PC-9 (cell line): ENCODE results near the gene RNFT1. TPM values are rescaled to one million over a fixed set of nuclear protein-coding genes. Genes with fewer than 3 reads are reported as not detected.
"Not testable (repeated sequence)": the region's sequence is repeated elsewhere in the genome, so short reads cannot be mapped to it uniquely, and the experiment has no call there.

Experiments
- BruUV-seq: library from RNA; stranded (reverse); fragments of 400-500 nt; replicated peaks from 2 replicates; lab custom pipeline; 2021; lab: Mats Ljungman, UMichigan
- CTCF ChIA-PET: fragments of 300-600 bp; sonication (Branson Sonifier 250); formaldehyde crosslinking; loops from one replicate; lab custom pipeline; 2022; ENCODE audit warnings: antibody characterized with exemption; lab: Charles Lee
- POLR2A ChIA-PET: fragments of 300-600 bp; sonication (Branson Sonifier 250); formaldehyde crosslinking; loops from one replicate; lab custom pipeline; 2022; ENCODE audit warnings: antibody characterized with exemption; ENCODE audit not compliant: unreplicated experiment; lab: Charles Lee
- DNase-seq, 2 experiments: peaks; one replicate each; pipeline versions ENCODE4 v3.0.0 to v3.0.0-alpha.2; 2015 to 2022; ENCODE audit warnings: mixed read lengths in 1 of 2
- H2AFZ ChIP-seq: fragments of 200-600 bp; sonication (generic); 2 replicates; pipeline ENCODE4 v1.8.1; 2017; ENCODE audit warnings: antibody characterized with exemption
- H3F3A ChIP-seq: fragments of 200-600 bp; sonication (generic); 2 replicates; pipeline ENCODE4 v1.8.1; 2017; ENCODE audit warnings: antibody characterized with exemption, mild to moderate bottlenecking, low read depth; ENCODE audit not compliant: insufficient read depth
- H3K27ac ChIP-seq: fragments of 200-600 bp; sonication (generic); 2 replicates; pipeline ENCODE4 v1.6.1; 2016; ENCODE audit warnings: mixed run types
- H3K27me3 ChIP-seq: fragments of 200-600 bp; sonication (generic); 2 replicates; pipeline ENCODE4 v1.6.1; 2016; ENCODE audit warnings: low read depth, mixed run types; ENCODE audit not compliant: insufficient read depth
- H3K36me3 ChIP-seq: fragments of 200-600 bp; sonication (generic); 2 replicates; pipeline ENCODE4 v1.6.1; 2016; ENCODE audit warnings: low read depth, mixed run types
- H3K4me1 ChIP-seq: fragments of 200-600 bp; sonication (generic); replicated peaks from 2 replicates; pipeline ENCODE4 v1.6.1; 2016; ENCODE audit warnings: mixed run types; ENCODE audit not compliant: insufficient read depth
- H3K4me2 ChIP-seq: fragments of 200-600 bp; sonication (generic); 2 replicates; pipeline ENCODE4 v1.6.1; 2017; ENCODE audit warnings: mixed run types
- H3K4me3 ChIP-seq: fragments of 200-600 bp; sonication (generic); 2 replicates; pipeline ENCODE4 v1.6.1; 2016; ENCODE audit warnings: mixed run types
- H3K79me2 ChIP-seq: fragments of 200-600 bp; sonication (generic); 2 replicates; pipeline ENCODE4 v1.6.1; 2017; ENCODE audit warnings: low read depth, mixed run types
- H3K9me2 ChIP-seq: fragments of 200-600 bp; sonication (generic); 2 replicates; pipeline ENCODE4 v1.8.1; 2017; ENCODE audit warnings: mild to moderate bottlenecking; ENCODE audit not compliant: insufficient read depth
- H3K9me3 ChIP-seq: fragments of 200-600 bp; sonication (generic); 2 replicates; pipeline ENCODE4 v1.8.1; 2016; ENCODE audit warnings: low read depth; ENCODE audit not compliant: insufficient read depth
- H4K20me1 ChIP-seq: fragments of 200-600 bp; sonication (generic); 2 replicates; pipeline ENCODE4 v1.8.1; 2017; ENCODE audit not compliant: insufficient read depth
- EZH2 ChIP-seq: fragments of 200-600 bp; sonication (generic); IDR thresholded peaks from 2 replicates; pipeline ENCODE4 v1.8.0; 2017; ENCODE audit warnings: antibody characterized with exemption, low read depth
- intact Hi-C: fragments of 100-400 bp; cut with micrococcal nuclease; formaldehyde crosslinking; loops from one replicate; pipeline ENCODE4 v1.10.0; 2022; ENCODE audit not compliant: unreplicated experiment
- total RNA-seq: library from RNA; stranded (reverse); gene quantifications from 2 replicates; pipeline ENCODE4 v1.2.3, GENCODE V29; 2021

Gene RNFT1
- total RNA-seq, 1 experiment from 2014 or later, result 24.7 TPM

DNA sequence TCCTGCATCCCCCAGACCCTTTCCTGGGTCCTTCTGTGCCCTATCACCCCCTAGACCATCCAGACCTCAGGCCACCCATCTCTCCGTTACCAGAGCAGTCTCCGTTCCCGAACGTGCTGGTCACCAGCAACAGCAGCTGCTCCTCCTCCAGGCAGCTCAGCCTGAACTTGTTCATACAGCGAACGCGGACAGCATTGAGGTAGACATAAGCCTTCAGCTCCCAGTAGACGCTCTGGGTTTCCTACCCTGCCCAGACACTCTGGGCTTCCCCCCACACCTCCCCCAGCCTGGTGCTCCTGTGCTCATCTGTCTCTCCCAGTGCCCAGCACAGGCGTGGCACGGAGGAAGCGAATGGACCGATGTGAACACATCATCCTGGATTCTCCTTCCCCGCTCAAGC lies 41.6 kb upstream of the RNFT1 start:
- CTCF ChIA-PET, result no interaction called here
- no peaks in the 10 kb centered on the region for H3K27me3 ChIP-seq
- intact Hi-C loops, result no loop called here

DNA sequence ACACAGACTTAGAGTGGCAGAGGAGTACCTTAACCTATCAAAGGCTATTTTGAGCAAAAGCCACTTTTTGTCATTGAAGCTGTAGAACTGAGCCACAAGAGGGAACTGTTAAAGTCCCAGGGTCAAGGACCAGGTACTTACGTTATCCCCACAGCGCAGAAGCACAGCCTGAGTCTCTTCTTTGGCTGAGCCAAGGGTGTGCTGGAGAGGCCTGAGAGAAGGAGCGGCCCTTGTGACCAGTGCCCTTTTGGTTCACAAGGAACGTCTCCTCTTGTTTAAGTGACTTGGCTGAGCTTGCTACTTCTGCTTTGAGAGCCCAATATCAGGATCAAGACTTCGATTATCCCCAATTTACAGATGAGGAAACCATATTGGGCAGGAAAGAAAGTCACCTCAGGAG lies 40.0 kb upstream of the RNFT1 start:
- H3K4me3 ChIP-seq, CTCF ChIA-PET, BruUV-seq: not testable (repeated sequence)

More for the DNA sequence above, 41.6 kb upstream of the RNFT1 start:
- no peak overlapping the region for H3K4me2 ChIP-seq
- no peaks in the 10 kb centered on the region for H3K36me3 ChIP-seq
- TF ChIP-seq EZH2, result no peak
- no peaks in the 10 kb centered on the region for H3K9me3 ChIP-seq
- H2AFZ ChIP-seq, result no peak overlapping the region
- no peak overlapping the region for H3K4me3 ChIP-seq
- H4K20me1 ChIP-seq, result no peaks in the 10 kb centered on the region
- no peaks in the 10 kb centered on the region for H3K79me2 ChIP-seq
- no peaks in the 10 kb centered on the region for H3K4me1 ChIP-seq
- no peaks in the 10 kb centered on the region for H3K9me2 ChIP-seq
- POLR2A ChIA-PET, result interaction anchor here (0.7 kb wide), 1 partner anchor 41 kb away, joined by 4 read pairs; no protein-coding TSS in a partner anchor
- DNase-seq, result no peak
- no peaks in the 10 kb centered on the region for H3F3A ChIP-seq
- BruUV-seq, result no TSS peak
- H3K27ac ChIP-seq, result no peak overlapping the region

DNA sequence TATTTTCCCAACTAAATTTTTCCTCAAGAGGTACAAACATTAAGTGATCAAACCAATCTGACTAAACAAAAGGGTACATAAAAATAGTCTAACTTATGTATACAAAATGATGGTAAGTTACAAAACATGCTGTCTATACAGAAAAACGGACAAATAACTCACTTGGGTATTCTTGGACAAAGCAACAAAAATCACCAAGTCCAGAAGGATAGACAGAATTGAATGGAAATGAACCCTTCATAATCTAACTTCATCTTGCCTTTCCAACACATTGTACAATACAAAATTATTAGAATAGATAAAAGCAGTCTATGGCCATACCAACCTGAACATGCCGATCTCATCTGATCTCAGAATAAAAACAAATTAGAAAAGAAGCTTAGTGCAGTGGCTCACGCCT lies 37.9 kb upstream of the RNFT1 start:
- H3K9me3 ChIP-seq, POLR2A ChIA-PET, DNase-seq, H3K9me2 ChIP-seq, H3K4me2 ChIP-seq, CTCF ChIA-PET, BruUV-seq, intact Hi-C loops, H3K36me3 ChIP-seq, H4K20me1 ChIP-seq, H3K4me3 ChIP-seq, H3K79me2 ChIP-seq, H2AFZ ChIP-seq, H3K27me3 ChIP-seq, H3K4me1 ChIP-seq, H3K27ac ChIP-seq, H3F3A ChIP-seq: not testable (repeated sequence)

More for the DNA sequence above, 40.0 kb upstream of the RNFT1 start:
- H3K9me2 ChIP-seq, H3K27ac ChIP-seq, H3K4me1 ChIP-seq, H3K36me3 ChIP-seq, H4K20me1 ChIP-seq, DNase-seq, H3K27me3 ChIP-seq, H3F3A ChIP-seq, H3K79me2 ChIP-seq, H3K9me3 ChIP-seq, POLR2A ChIA-PET, intact Hi-C loops, H2AFZ ChIP-seq, H3K4me2 ChIP-seq: not testable (repeated sequence)

DNA sequence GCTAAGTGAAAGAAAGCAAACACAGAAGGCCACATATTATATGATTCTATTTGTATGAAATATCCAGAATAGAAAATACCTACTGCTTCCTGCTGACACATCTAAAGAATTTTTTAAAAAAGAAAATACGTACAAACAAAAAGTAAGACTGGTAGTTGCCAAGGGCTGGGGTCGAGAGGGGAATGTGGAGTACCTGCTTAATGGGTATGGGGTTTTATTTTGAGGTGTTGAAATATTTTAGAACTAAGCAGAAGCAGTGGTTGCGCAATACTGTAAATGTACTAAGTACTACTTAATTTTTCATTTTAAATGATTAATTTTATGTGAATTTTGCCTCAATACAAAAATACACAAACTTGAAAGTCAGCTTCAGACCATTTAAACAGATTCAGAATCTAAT lies 32.1 kb upstream of the RNFT1 start:
- H2AFZ ChIP-seq, H3K4me3 ChIP-seq, DNase-seq, POLR2A ChIA-PET, CTCF ChIA-PET, H3K27me3 ChIP-seq, H3K79me2 ChIP-seq, H3K9me3 ChIP-seq, H3F3A ChIP-seq, H4K20me1 ChIP-seq, H3K27ac ChIP-seq, H3K4me2 ChIP-seq, H3K4me1 ChIP-seq, H3K36me3 ChIP-seq, BruUV-seq, H3K9me2 ChIP-seq, intact Hi-C loops: not testable (repeated sequence)

DNA sequence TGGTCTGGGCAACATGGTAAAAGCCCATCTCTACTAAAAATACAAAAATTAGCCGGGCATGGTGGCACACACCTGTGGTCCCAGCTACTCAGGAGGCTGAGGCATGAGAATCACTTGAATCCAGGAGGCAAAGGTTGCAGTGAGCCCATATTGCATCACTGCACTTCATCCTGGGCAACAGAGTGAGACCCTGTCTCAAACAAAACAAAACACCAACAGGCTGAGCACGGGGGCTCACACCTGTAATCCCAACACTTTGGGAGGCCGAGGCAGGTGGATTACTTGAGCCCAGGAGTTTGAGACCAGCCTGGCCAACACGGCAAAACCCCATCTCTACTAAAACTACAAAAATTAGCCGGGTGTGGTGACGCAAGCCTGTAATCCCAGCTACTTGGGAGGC lies 10.6 kb upstream of the RNFT1 start:
- BruUV-seq, H3F3A ChIP-seq, H2AFZ ChIP-seq, H3K9me3 ChIP-seq, H3K27ac ChIP-seq, intact Hi-C loops, H3K4me3 ChIP-seq, DNase-seq, H4K20me1 ChIP-seq, H3K36me3 ChIP-seq, H3K4me2 ChIP-seq, CTCF ChIA-PET, H3K79me2 ChIP-seq, POLR2A ChIA-PET, H3K9me2 ChIP-seq, H3K27me3 ChIP-seq, H3K4me1 ChIP-seq: not testable (repeated sequence)

DNA sequence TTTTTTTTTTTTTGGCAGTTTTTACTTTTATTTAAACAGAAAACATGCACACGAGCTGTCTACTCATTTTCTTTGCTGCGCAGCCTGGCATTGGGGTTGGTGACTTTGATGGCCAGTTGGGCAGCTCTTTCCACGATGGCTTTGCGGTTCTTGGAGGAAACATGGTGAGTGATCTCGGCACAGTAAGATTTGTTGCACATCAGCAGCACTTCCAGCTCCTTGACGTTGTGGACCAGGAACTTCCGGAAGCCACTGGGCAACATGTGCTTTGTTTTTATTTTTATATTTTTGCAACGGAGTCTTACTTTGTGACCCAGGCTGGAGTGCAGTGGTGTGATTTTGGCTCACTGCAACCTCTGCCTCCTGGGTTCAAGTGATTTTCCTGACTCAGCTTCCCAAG lies 8.9 kb upstream of the RNFT1 start:
- H3F3A ChIP-seq, H2AFZ ChIP-seq, H3K4me3 ChIP-seq, H4K20me1 ChIP-seq, DNase-seq, BruUV-seq, H3K36me3 ChIP-seq, H3K27ac ChIP-seq, POLR2A ChIA-PET, H3K4me2 ChIP-seq, CTCF ChIA-PET, H3K9me3 ChIP-seq, H3K27me3 ChIP-seq, H3K9me2 ChIP-seq, intact Hi-C loops, H3K79me2 ChIP-seq, H3K4me1 ChIP-seq: not testable (repeated sequence)
